ENCODE results near the gene LEF1. TPM values are rescaled to one million over a fixed set of nuclear protein-coding genes. Genes with fewer than 3 reads are reported as not detected.

The LEF1 gene
- total RNA-seq, 1 donor from 2014 or later, result 139 TPM

DNA sequence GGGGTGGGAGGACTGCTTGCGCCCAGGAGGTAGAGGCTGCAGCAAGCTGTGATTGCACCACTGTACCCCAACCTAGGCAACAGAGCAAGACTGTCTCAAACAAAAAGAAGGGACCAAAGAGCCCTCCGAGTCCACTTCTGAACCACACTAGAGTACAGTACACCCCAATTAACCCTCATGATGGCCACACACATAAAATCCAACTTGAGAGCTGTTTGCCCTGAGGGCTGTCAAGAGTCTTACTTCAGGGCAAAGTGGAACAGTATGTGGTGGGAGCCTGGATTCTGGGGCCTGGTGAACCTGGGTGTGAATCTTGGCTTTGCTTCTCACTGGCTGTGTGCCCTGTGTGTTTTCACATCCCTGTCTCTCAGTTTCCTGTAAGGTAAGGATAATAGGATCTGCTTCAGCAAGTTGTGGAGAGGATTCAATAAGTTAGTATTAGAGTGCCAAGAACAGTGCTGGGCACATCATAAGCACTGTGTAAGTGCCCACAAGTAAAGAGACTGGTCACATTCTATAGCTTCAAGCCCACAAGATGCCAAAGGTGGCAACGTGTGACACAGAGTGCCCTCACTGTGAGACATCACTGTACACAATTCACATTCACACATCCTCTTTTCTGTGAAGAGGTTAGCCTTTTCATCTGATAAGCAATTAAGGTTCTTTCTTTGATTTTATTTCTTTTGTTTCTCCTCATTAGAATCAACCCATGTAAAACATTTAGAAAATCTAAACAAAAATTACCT is 52.1 kb downstream of the LEF1 start:
- H3K4me1 Mint-ChIP-seq (ENCODE audit: low read depth), result peaks cover 98% of the 10 kb centered on the region
- no peaks in the 10 kb centered on the region for H3K27me3 Mint-ChIP-seq (ENCODE audit: insufficient read depth)
- DNase-seq (ENCODE audit: low spot score), result no peak
- intact Hi-C loops (cut with micrococcal nuclease), result loop anchor here (1.0 to 10.0 kb wide), 3 partner anchors 50 to 1448 kb away; partner anchors contain the start of genes MCUB and RPL34
- peaks cover 27% of the 10 kb centered on the region for H3K36me3 Mint-ChIP-seq (ENCODE audit: low read depth)
- H3K9me3 Mint-ChIP-seq, result no peaks in the 10 kb centered on the region
- H3K4me3 Mint-ChIP-seq, result peak overlapping the region; percentile 30
- peak overlapping the region; percentile 95 for H3K27ac Mint-ChIP-seq

GRCh38 chr4:108115168-108115526 is 53.6 kb downstream of the LEF1 start:
- peak overlapping the region; percentile 30 for H3K4me3 Mint-ChIP-seq
- peaks cover 35% of the 10 kb centered on the region for H3K36me3 Mint-ChIP-seq (ENCODE audit: low read depth)
- H3K27ac Mint-ChIP-seq, result peak overlapping the region; percentile 95
- no peaks in the 10 kb centered on the region for H3K9me3 Mint-ChIP-seq
- H3K4me1 Mint-ChIP-seq (ENCODE audit: low read depth), result peaks cover 98% of the 10 kb centered on the region
- intact Hi-C loops (cut with micrococcal nuclease), result loop anchor here (1.0 to 10.0 kb wide), 3 partner anchors 15 to 1450 kb away; partner anchors contain the start of genes MCUB and RPL34
- no peaks in the 10 kb centered on the region for H3K27me3 Mint-ChIP-seq (ENCODE audit: insufficient read depth)
- DNase-seq (ENCODE audit: low spot score), result no peak

- Mint-ChIP-seq H3K27ac (peak overlapping the region; percentile 95), H3K4me3 (peak overlapping the region; percentile 30)
- intact Hi-C loops (cut with micrococcal nuclease), result loop anchor here (10.0 kb wide), 1 partner anchor 1450 kb away; the partner anchor contains the start of gene MCUB
Measured at GRCh38 chr4:108114503-108114902, 54.2 kb downstream of the LEF1 start.

GRCh38 chr4:108113229-108113628 is 55.5 kb downstream of the LEF1 start:
- H3K27ac Mint-ChIP-seq, result peak overlapping the region; percentile 97
- H3K9me3 Mint-ChIP-seq, result no peaks in the 10 kb centered on the region
- DNase-seq (ENCODE audit: low spot score), result peak; percentile 54
- no peaks in the 10 kb centered on the region for H3K27me3 Mint-ChIP-seq (ENCODE audit: insufficient read depth)
- peak overlapping the region; percentile 83 for H3K4me3 Mint-ChIP-seq
- H3K4me1 Mint-ChIP-seq (ENCODE audit: low read depth), result peaks cover 100% of the 10 kb centered on the region
- peaks cover 43% of the 10 kb centered on the region for H3K36me3 Mint-ChIP-seq (ENCODE audit: low read depth)
- intact Hi-C loops (cut with micrococcal nuclease), result loop anchor here (10.0 kb wide), 1 partner anchor 1452 kb away; the partner anchor contains the start of gene MCUB

More at GRCh38 chr4:108114503-108114902, 54.2 kb downstream of the LEF1 start:
- no peaks in the 10 kb centered on the region for H3K27me3 Mint-ChIP-seq (ENCODE audit: insufficient read depth)
- H3K4me1 Mint-ChIP-seq (ENCODE audit: low read depth), result peaks cover 100% of the 10 kb centered on the region
- H3K36me3 Mint-ChIP-seq (ENCODE audit: low read depth), result peaks cover 37% of the 10 kb centered on the region
- DNase-seq (ENCODE audit: low spot score), result no peak
- H3K9me3 Mint-ChIP-seq, result no peaks in the 10 kb centered on the region

DNA sequence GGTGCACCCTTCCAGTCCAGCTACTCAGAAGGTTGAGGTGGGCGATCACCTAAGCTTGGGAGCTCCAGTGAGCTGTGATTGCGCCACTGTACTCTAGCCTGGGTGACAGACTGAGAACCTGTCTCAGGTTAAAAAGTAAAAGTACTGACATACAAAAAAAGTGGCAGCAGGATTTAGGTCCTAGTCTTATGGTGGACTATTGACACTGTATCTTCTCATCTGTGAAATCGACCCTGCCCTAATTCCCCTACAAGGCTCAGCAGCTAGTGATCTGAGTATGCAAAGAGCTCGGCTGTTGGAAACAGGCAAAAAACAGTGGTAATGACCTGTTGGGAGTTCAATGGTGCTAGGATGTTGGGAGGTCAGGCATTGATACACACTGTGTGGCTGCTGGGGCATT is 57.0 kb downstream of the LEF1 start:
- Mint-ChIP-seq H3K4me3 (peak overlapping the region; percentile 27), H3K27ac (peak overlapping the region; percentile 25), H3K4me1 (ENCODE audit: low read depth) (peaks cover 99% of the 10 kb centered on the region), H3K36me3 (ENCODE audit: low read depth) (peaks cover 41% of the 10 kb centered on the region), H3K27me3 (ENCODE audit: insufficient read depth) (no peaks in the 10 kb centered on the region), H3K9me3 (no peaks in the 10 kb centered on the region)
- intact Hi-C loops (cut with micrococcal nuclease), result loop anchor here (2.0 to 10.0 kb wide), 2 partner anchors 25 to 1453 kb away; partner anchors contain the start of gene MCUB
- no peak for DNase-seq (ENCODE audit: low spot score)

DNA sequence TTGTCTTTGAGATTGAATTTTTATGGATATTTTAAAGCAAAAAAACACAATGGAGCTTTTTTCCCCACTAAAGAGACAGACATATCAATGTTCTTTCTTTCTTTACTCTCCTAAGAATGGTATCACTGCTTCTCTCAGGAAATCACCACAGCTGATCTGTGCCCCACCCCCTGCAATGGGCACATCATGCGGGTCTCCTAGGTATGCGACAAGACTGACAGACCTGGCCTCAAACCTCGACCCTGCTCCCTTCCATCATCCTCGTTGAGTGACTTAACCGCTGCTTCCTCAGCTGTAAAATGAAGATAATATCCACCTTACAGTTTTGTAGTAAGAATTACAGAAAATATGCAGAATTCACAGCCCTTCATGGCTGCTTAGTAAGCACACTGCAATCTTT is 58.3 kb downstream of the LEF1 start:
- Mint-ChIP-seq H3K4me1 (ENCODE audit: low read depth) (peaks cover 99% of the 10 kb centered on the region), H3K9me3 (no peaks in the 10 kb centered on the region), H3K27ac (peak overlapping the region; percentile 67), H3K27me3 (ENCODE audit: insufficient read depth) (no peaks in the 10 kb centered on the region), H3K4me3 (peak overlapping the region; percentile 37), H3K36me3 (ENCODE audit: low read depth) (peaks cover 44% of the 10 kb centered on the region)
- intact Hi-C loops (cut with micrococcal nuclease), result loop anchor here (2.0 to 10.0 kb wide), 2 partner anchors 24 to 1454 kb away; partner anchors contain the start of gene MCUB
- DNase-seq (ENCODE audit: low spot score), result no peak

DNA sequence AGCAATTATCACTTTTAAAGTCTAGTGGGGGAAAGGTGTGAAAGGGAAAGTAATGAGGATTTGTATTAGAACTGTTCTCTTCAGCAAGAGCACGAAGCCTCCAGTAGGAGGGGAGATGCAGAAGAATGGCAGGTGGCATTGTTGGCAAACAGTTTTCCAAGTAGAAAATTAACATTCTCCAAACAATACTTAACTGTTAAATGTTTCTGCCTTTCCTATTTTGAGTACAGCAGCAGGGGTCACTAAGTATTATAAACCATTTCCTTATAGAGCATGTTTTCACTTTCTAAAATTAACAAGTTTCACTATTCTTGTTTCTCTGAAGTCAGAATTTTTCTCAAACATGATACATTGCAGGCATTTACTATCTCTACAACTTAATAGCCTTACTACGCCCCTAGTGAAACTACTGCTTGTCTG is 58.7 kb downstream of the LEF1 start:
- peaks cover 42% of the 10 kb centered on the region for H3K36me3 Mint-ChIP-seq (ENCODE audit: low read depth)
- intact Hi-C loops (cut with micrococcal nuclease), result loop anchor here (2.0 to 10.0 kb wide), 5 partner anchors 23 to 1455 kb away; partner anchors contain the start of gene MCUB

GRCh38 chr4:108109111-108109510 is 59.6 kb downstream of the LEF1 start:
- Mint-ChIP-seq H3K4me3 (peak overlapping the region; percentile 66), H3K27me3 (ENCODE audit: insufficient read depth) (no peaks in the 10 kb centered on the region), H3K4me1 (ENCODE audit: low read depth) (peaks cover 91% of the 10 kb centered on the region), H3K9me3 (no peaks in the 10 kb centered on the region), H3K36me3 (ENCODE audit: low read depth) (peaks cover 47% of the 10 kb centered on the region), H3K27ac (peak overlapping the region; percentile 84)
- intact Hi-C loops (cut with micrococcal nuclease), result loop anchor here (2.0 to 5.0 kb wide), 3 partner anchors 37 to 324 kb away; no protein-coding TSS in a partner anchor
- no peak for DNase-seq (ENCODE audit: low spot score)

More for the DNA sequence above, 58.7 kb downstream of the LEF1 start:
- peaks cover 95% of the 10 kb centered on the region for H3K4me1 Mint-ChIP-seq (ENCODE audit: low read depth)
- no peak for DNase-seq (ENCODE audit: low spot score)
- no peaks in the 10 kb centered on the region for H3K9me3 Mint-ChIP-seq
- peak overlapping the region; percentile 67 for H3K27ac Mint-ChIP-seq
- no peaks in the 10 kb centered on the region for H3K27me3 Mint-ChIP-seq (ENCODE audit: insufficient read depth)
- peak overlapping the region; percentile 37 for H3K4me3 Mint-ChIP-seq

- H3K36me3 Mint-ChIP-seq (ENCODE audit: low read depth), result peaks cover 50% of the 10 kb centered on the region
Measured at GRCh38 chr4:108107729-108108382, 60.9 kb downstream of the LEF1 start.

GRCh38 chr4:108107101-108107500 is 61.6 kb downstream of the LEF1 start:
- Mint-ChIP-seq H3K27ac (peak overlapping the region; percentile 85), H3K36me3 (ENCODE audit: low read depth) (peaks cover 49% of the 10 kb centered on the region), H3K4me3 (peak overlapping the region; percentile 74), H3K4me1 (ENCODE audit: low read depth) (peaks cover 91% of the 10 kb centered on the region), H3K9me3 (no peaks in the 10 kb centered on the region), H3K27me3 (ENCODE audit: insufficient read depth) (no peaks in the 10 kb centered on the region)
- intact Hi-C loops (cut with micrococcal nuclease), result loop anchor here (5.0 kb wide), 2 partner anchors 35 to 250 kb away; no protein-coding TSS in a partner anchor
- DNase-seq (ENCODE audit: low spot score), result no peak

More at GRCh38 chr4:108107729-108108382, 60.9 kb downstream of the LEF1 start:
- H3K4me1 Mint-ChIP-seq (ENCODE audit: low read depth), result peaks cover 91% of the 10 kb centered on the region
- no peaks in the 10 kb centered on the region for H3K9me3 Mint-ChIP-seq
- intact Hi-C loops (cut with micrococcal nuclease), result loop anchor here (1.0 to 5.0 kb wide), 9 partner anchors 8 to 325 kb away; no protein-coding TSS in a partner anchor
- H3K27ac Mint-ChIP-seq, result peak overlapping the region; percentile 98
- peak overlapping the region; percentile 64 for H3K4me3 Mint-ChIP-seq
- peak; percentile 64 for DNase-seq (ENCODE audit: low spot score)
- no peaks in the 10 kb centered on the region for H3K27me3 Mint-ChIP-seq (ENCODE audit: insufficient read depth)

GRCh38 chr4:108106186-108106585 is 62.5 kb downstream of the LEF1 start:
- Mint-ChIP-seq H3K27me3 (ENCODE audit: insufficient read depth) (no peaks in the 10 kb centered on the region), H3K27ac (peak overlapping the region; percentile 85), H3K4me1 (ENCODE audit: low read depth) (peaks cover 91% of the 10 kb centered on the region), H3K36me3 (ENCODE audit: low read depth) (peaks cover 53% of the 10 kb centered on the region), H3K9me3 (no peaks in the 10 kb centered on the region), H3K4me3 (peak overlapping the region; percentile 74)
- intact Hi-C loops (cut with micrococcal nuclease), result loop anchor here (5.0 kb wide), 2 partner anchors 34 to 251 kb away; no protein-coding TSS in a partner anchor
- no peak for DNase-seq (ENCODE audit: low spot score)

DNA sequence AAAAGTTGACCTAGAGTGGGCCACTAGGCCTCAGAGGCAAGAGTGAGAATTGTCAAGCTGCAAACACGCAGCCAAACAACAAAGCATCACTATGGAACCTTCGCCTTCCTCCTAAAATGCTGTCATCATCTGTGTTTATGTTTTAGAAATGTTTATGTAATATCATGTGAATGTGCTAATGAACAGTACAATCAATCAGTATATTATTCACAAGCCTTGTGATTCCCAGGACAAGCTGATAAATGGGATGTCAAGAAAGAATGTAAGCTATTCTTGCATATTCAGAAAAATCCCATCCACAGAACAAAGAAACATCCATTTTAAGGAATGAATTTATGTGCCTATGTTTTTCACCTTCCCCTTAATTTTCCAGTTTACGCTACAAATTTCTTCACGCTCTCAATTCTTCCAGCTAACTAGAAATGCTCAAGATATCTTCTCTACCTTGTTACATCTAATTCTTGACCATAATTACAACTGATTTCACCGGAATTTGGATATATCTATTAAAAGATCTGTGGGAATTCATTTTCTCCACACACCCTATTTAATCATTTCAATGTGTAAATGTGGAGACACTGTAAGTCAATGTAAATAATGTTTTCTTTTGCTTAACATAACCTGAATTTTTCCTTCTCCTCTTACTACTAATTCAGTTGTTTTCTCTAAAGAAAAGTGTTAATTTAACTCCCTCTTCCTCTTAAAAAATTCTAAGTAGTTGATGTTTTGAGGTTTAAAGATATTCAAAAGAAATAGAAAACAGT is 65.5 kb downstream of the LEF1 start:
- H3K27ac Mint-ChIP-seq, result no peak overlapping the region
- H3K36me3 Mint-ChIP-seq (ENCODE audit: low read depth), result peaks cover 44% of the 10 kb centered on the region
- H3K27me3 Mint-ChIP-seq (ENCODE audit: insufficient read depth), result no peaks in the 10 kb centered on the region
- peaks cover 88% of the 10 kb centered on the region for H3K4me1 Mint-ChIP-seq (ENCODE audit: low read depth)
- no peak for DNase-seq (ENCODE audit: low spot score)
- H3K4me3 Mint-ChIP-seq, result no peak overlapping the region
- H3K9me3 Mint-ChIP-seq, result no peaks in the 10 kb centered on the region
- intact Hi-C loops (cut with micrococcal nuclease), result no loop called here

Data from activated T-helper 1 cell treated with anti-CD3 and anti-CD28 coated beads, Interleukin-12 subunit alpha, Interleukin-12 subunit beta, Interleukin-2, Interleukin-4 antibody, amounts not matched to agents 30 ng/mL and 10 ng/mL and 1 ng/mL, durations not matched to agents 14 hours and 24 hours and 36 hours (primary cell).